A549 (cell line): ENCODE results near the gene CLDN25. TPM values are rescaled to one million over a fixed set of nuclear protein-coding genes. Genes with fewer than 3 reads are reported as not detected.
A peak's percentile ranks its signal among the peaks of the same experiment; 100 is the strongest.

Source experiments
- ATAC-seq, 2 experiments: fragments of 200-7000 bp in 1 of 2; fragments of >200 bp in 1 of 2; cut with Nextera tagmentation in 1 of 2; cut with Tn5 transposase in 1 of 2; 3 replicates each; pipeline versions ENCODE4 v1.8.0 to v1.9.1; 2018 to 2020; ENCODE audit warnings: mild to moderate bottlenecking in 1 of 2, moderate library complexity in 1 of 2
- CTCF ChIA-PET: fragments of 300-600 bp; sonication (Branson Sonifier 250); formaldehyde crosslinking; extraction: SDS; loops from one replicate; lab custom pipeline; 2021; ENCODE audit warnings: antibody characterized with exemption, inconsistent platforms; lab: Yijun Ruan, JAX
- POLR2A ChIA-PET: fragments of 350-600 bp; formaldehyde crosslinking; extraction: SDS; loops from one replicate; lab custom pipeline; 2021; ENCODE audit warnings: antibody characterized with exemption, inconsistent platforms; lab: Yijun Ruan, JAX
- DNase-seq, 2 experiments: peaks; one replicate each; pipeline versions ENCODE4 v3.0.0 to v3.0.0-alpha.2; 2011 to 2016; ENCODE audit warnings: low read depth in 1 of 2, low spot score in 1 of 2
- FAIRE-seq: peaks from 2 replicates; lab custom pipeline; 2011; peaks lifted over from hg19 to GRCh38; lab: Jason Lieb, UNC
- H3K27ac ChIP-seq, 2 experiments: fragments of >200 bp; sonication (Bioruptor Twin); formaldehyde crosslinking; 3 replicates each; pipeline ENCODE4 v1.5.1; 2016 to 2017
- H3K4me1 ChIP-seq: fragments of >200 bp; sonication (Bioruptor Twin); formaldehyde crosslinking; 3 replicates; pipeline ENCODE4 v1.6.1; 2016
- H3K4me2 ChIP-seq: fragments of >200 bp; sonication (Bioruptor Twin); formaldehyde crosslinking; 3 replicates; pipeline ENCODE4 v1.6.1; 2016
- H3K4me3 ChIP-seq: fragments of >200 bp; sonication (Bioruptor Twin); formaldehyde crosslinking; 3 replicates; pipeline ENCODE4 v1.5.1; 2016
- H3K9me3 ChIP-seq: fragments of >200 bp; sonication (Bioruptor Twin); formaldehyde crosslinking; 3 replicates; pipeline ENCODE4 v1.6.1; 2016
- CBX8 ChIP-seq: fragments of 200-600 bp; sonication (generic); IDR thresholded peaks from 2 replicates; pipeline ENCODE4 v1.6.1; 2016
- CHD4 ChIP-seq: fragments of 200-600 bp; sonication (generic); IDR thresholded peaks from 2 replicates; pipeline ENCODE4 v1.6.1; 2016; ENCODE audit warnings: antibody characterized with exemption, mild to moderate bottlenecking, borderline replicate concordance
- CTCF ChIP-seq: fragments of >200 bp; sonication (Bioruptor Twin); formaldehyde crosslinking; IDR thresholded peaks from 3 replicates; pipeline ENCODE4 v1.5.1; 2016
- EHF ChIP-seq: fragments of 250-450 bp; sonication (Bioruptor Pico); IDR thresholded peaks from 2 replicates; pipeline ENCODE4 v1.5.0; 2020; ENCODE audit warnings: mild to moderate bottlenecking
- EHMT2 ChIP-seq: fragments of 200-600 bp; sonication (generic); IDR thresholded peaks from 2 replicates; pipeline ENCODE4 v1.6.1; 2016; ENCODE audit warnings: antibody characterized with exemption, low read depth, mild to moderate bottlenecking, moderate library complexity
- FOSL2 ChIP-seq, 2 experiments: fragments of 450-650 bp in 1 of 2; fragments of >200 bp in 1 of 2; sonication (Bioruptor Twin) in 1 of 2; formaldehyde crosslinking; IDR thresholded peaks; 2 replicates each; pipeline versions ENCODE4 v1.5.0 to v1.6.1; 2016 to 2020; ENCODE audit warnings: mild to moderate bottlenecking in 1 of 2, moderate library complexity in 1 of 2
- FOXS1 ChIP-seq: fragments of 250-450 bp; sonication (Bioruptor Pico); IDR thresholded peaks from 2 replicates; pipeline ENCODE4 v1.5.0; 2020; ENCODE audit warnings: mild to moderate bottlenecking, moderate library complexity
- HEYL ChIP-seq: fragments of 250-450 bp; sonication (Bioruptor Pico); IDR thresholded peaks from 2 replicates; pipeline ENCODE4 v1.8.0; 2021; ENCODE audit warnings: mild to moderate bottlenecking, moderate library complexity
- HOXA7 ChIP-seq: fragments of 250-450 bp; sonication (Bioruptor Pico); IDR thresholded peaks from 2 replicates; pipeline ENCODE4 v1.5.0; 2020; ENCODE audit warnings: mild to moderate bottlenecking, moderate library complexity
- HOXB5 ChIP-seq: fragments of 250-450 bp; sonication (Bioruptor Pico); IDR thresholded peaks from 2 replicates; pipeline ENCODE4 v1.5.0; 2020; ENCODE audit warnings: mild to moderate bottlenecking, moderate library complexity
- KDM1A ChIP-seq: fragments of 200-600 bp; sonication (generic); IDR thresholded peaks from 2 replicates; pipeline ENCODE4 v1.6.1; 2016; ENCODE audit warnings: low read depth, mild to moderate bottlenecking
- POLR2A ChIP-seq: IDR thresholded peaks from 2 replicates; pipeline ENCODE4 v1.6.1; 2012; ENCODE audit warnings: mild to moderate bottlenecking, low read length
- POLR2AphosphoS2 ChIP-seq: conservative IDR thresholded peaks from 2 replicates; pipeline ENCODE4 v1.6.1; 2012; ENCODE audit warnings: low read length, improper control_type of control experiment, inconsistent platforms
- RAD21 ChIP-seq, 2 experiments: fragments of >200 bp in 1 of 2; sonication (Bioruptor Twin) in 1 of 2; formaldehyde crosslinking in 1 of 2; IDR thresholded peaks in 1 of 2; conservative IDR thresholded peaks in 1 of 2; 2 replicates in 1 of 2; 3 replicates in 1 of 2; pipeline ENCODE4 v1.6.1; 2012 to 2018; ENCODE audit warnings: inconsistent platforms in 1 of 2
- RARB ChIP-seq: fragments of 250-450 bp; sonication (Bioruptor Pico); IDR thresholded peaks from 2 replicates; pipeline ENCODE4 v1.8.0; 2021; ENCODE audit warnings: mild to moderate bottlenecking, moderate library complexity
- RCOR1 ChIP-seq: fragments of 150-350 bp; IDR thresholded peaks from 2 replicates; pipeline ENCODE4 v1.6.1; 2014; ENCODE audit warnings: antibody characterized with exemption, low read length, low read depth
- REST ChIP-seq: fragments of 200-600 bp; sonication (generic); IDR thresholded peaks from 2 replicates; pipeline ENCODE4 v1.6.1; 2016; ENCODE audit warnings: antibody characterized with exemption, mild to moderate bottlenecking, moderate library complexity
- SMC3 ChIP-seq: fragments of >200 bp; sonication (Bioruptor Twin); formaldehyde crosslinking; IDR thresholded peaks from 3 replicates; pipeline ENCODE4 v1.6.1; 2018; ENCODE audit warnings: inconsistent platforms
- SREBF2 ChIP-seq: fragments of 450-650 bp; IDR thresholded peaks from 2 replicates; pipeline ENCODE4 v1.6.1; 2014; ENCODE audit warnings: mild to moderate bottlenecking, moderate library complexity
- ZFP36 ChIP-seq: fragments of 450-650 bp; IDR thresholded peaks from 2 replicates; pipeline ENCODE4 v1.6.1; 2014; ENCODE audit warnings: borderline replicate concordance; ENCODE audit not compliant: partially characterized antibody
- ZSCAN20 ChIP-seq: fragments of 250-450 bp; sonication (Bioruptor Pico); IDR thresholded peaks from 2 replicates; pipeline ENCODE4 v1.8.0; 2022; ENCODE audit warnings: mild to moderate bottlenecking, moderate library complexity
- WGBS: methylation state at CpG from one replicate; pipeline ENCODE4 v1.1.6; 2017; ENCODE audit errors: missing lambda C conversion rate; 5-methylcytosine and 5-hydroxymethylcytosine counted together
- polyA minus RNA-seq: library from RNA; depleted of rRNA, polyadenylated mRNA; stranded (reverse); fragments of >200 nt; gene quantifications from 2 replicates; pipeline ENCODE4 v1.2.3, GENCODE V29; 2011; rRNA and poly(A)+ RNA removed
- polyA plus RNA-seq, 4 experiments: library from polyadenylated mRNA; depleted of rRNA in 3 of 4; stranded (reverse); fragments of >200 nt; fragmentation: RNase III in 1 of 4; extraction: RNeasy Plus Mini Kit Qiagen cat#74134 plus additional on column Dnase treatment in 1 of 4; gene quantifications; 2 replicates in 3 of 4; 3 replicates in 1 of 4; pipeline ENCODE4 v1.2.3, GENCODE V29; 2011 to 2017

CLDN25 gene
- polyA plus RNA-seq (2011; rRNA removed) (not detected in 2 replicates), polyA plus RNA-seq (2017; fragmentation: RNase III; extraction: RNeasy Plus Mini Kit Qiagen cat#74134 plus additional on column Dnase treatment) (not detected in 3 replicates), polyA minus RNA-seq (not detected in 2 replicates)
- not detected in 2 replicates for polyA plus RNA-seq (2012; cell fraction: cytosol; rRNA removed)
- polyA plus RNA-seq (2012; cell fraction: nucleus; rRNA removed), result not detected in 2 replicates

- Histone ChIP-seq H3K4me1 (no peaks in the 10 kb centered on the region), H3K27ac (no peak within 1 kb of the TSS), H3K9me3 (no peaks in the 10 kb centered on the region), H3K4me3 (no peak within 1 kb of the TSS), H3K4me2 (no peak within 1 kb of the TSS)
- ATAC-seq, result no peak
- TF ChIP-seq POLR2AphosphoS2 (no peak), REST (no peak), FOXS1 (CRISPR knock-in tag) (no peak), HOXA7 (CRISPR knock-in tag) (no peak), POLR2A (no peak), ZFP36 (no peak), SREBF2 (no peak), SMC3 (no peak), ZSCAN20 (no peak), EHF (CRISPR knock-in tag) (no peak), EHMT2 (no peak), CHD4 (no peak), HOXB5 (no peak), CBX8 (no peak), HEYL (CRISPR knock-in tag) (no peak), FOSL2 (IDR thresholded peaks at IDR 0.05) (no peak), FOSL2 (CRISPR knock-in tag; IDR thresholded peaks at IDR 0.05) (no peak), CTCF (no peak), KDM1A (no peak), RARB (CRISPR knock-in tag) (no peak)
- 32% methylated on average over 4 of the region's 4 CpGs for WGBS
- ChIA-PET POLR2A (no interaction called here), CTCF (interaction anchor here (1.4 kb wide), 1 partner anchor 18 kb away, joined by 3 read pairs; no protein-coding TSS in a partner anchor)
- DNase-seq, result no peak
- FAIRE-seq, result no peak
These were observed at the start of gene CLDN25 for GRCh38 chr11:113779496-113779895. TSS of gene CLDN25 (plus strand) at chr11:113779796. CDS start at chr11:113779796, 0 bp downstream.

- WGBS, result 29% methylated on average over 4 of the region's 4 CpGs
- Histone ChIP-seq H3K27ac (no peak overlapping the region), H3K4me2 (no peak overlapping the region), H3K4me3 (no peak overlapping the region), H3K4me1 (no peaks in the 10 kb centered on the region), H3K9me3 (no peaks in the 10 kb centered on the region)
- TF ChIP-seq CTCF, result peak; percentile 58
- TF ChIP-seq KDM1A, result no peak
- TF ChIP-seq CHD4, result no peak
- peak; percentile 66 for TF ChIP-seq SMC3
- TF ChIP-seq RAD21 (conservative IDR thresholded peaks at IDR 0.05 in 1 of 2, IDR thresholded peaks at IDR 0.05 in 1 of 2), result peak; percentile 70 to 77
- no peak for TF ChIP-seq RCOR1
- TF ChIP-seq EHF (CRISPR knock-in tag), result no peak
- DNase-seq (peak; percentile 5 to 49), ATAC-seq (peak; percentile 72 to 78; a peak in 4 of 6 replicates), FAIRE-seq (no peak)
- POLR2A ChIA-PET, result no interaction called here
- CTCF ChIA-PET, result interaction anchor here (0.6 to 4.8 kb wide), 25 partner anchors 9 to 1151 kb away, joined by 3 to 50 read pairs (median 4); no protein-coding TSS in a partner anchor
These were observed 48.5 kb upstream of the CLDN25 start for GRCh38 chr11:113730887-113731726.
